CD14-positive monocyte (primary cell): Measurements from ENCODE around the gene ARL4A. TPM values are rescaled to one million over a fixed set of nuclear protein-coding genes. Genes with fewer than 3 reads are reported as not detected.
A peak's percentile ranks its signal among the peaks of the same experiment; 100 is the strongest.

Source experiments
- DNase-seq, 3 donors: peaks; one replicate each; pipeline ENCODE4 v3.0.0-alpha.2; 2011 to 2022
- H2AFZ ChIP-seq: 2 replicates; pipeline ENCODE4 v1.6.0; 2012; ENCODE audit warnings: mild to moderate bottlenecking, low read depth, low read length, inconsistent platforms; ENCODE audit not compliant: insufficient read depth, poor library complexity, severe bottlenecking
- H3K27ac ChIP-seq, 2 donors: 1 replicate in 1 of 2; 2 replicates in 1 of 2; pipeline ENCODE4 v1.5.1; 2012 to 2013; ENCODE audit warnings: low read length in 2 of 2, control low read depth in 1 of 2, inconsistent platforms in 1 of 2, low read depth in 1 of 2, mild to moderate bottlenecking in 1 of 2
- H3K27me3 ChIP-seq, 2 donors: one replicate each; pipeline versions ENCODE4 v1.6.0 to v1.6.1; 2011 to 2013; ENCODE audit warnings: low read length in 2 of 2; ENCODE audit not compliant: control insufficient read depth in 2 of 2, insufficient read depth in 2 of 2
- H3K36me3 ChIP-seq, 2 donors: replicated peaks in 1 of 2; 1 replicate in 1 of 2; 2 replicates in 1 of 2; pipeline versions ENCODE4 v1.5.1 to v1.6.1; 2012 to 2013; ENCODE audit warnings: low read length in 2 of 2, control low read depth in 1 of 2, inconsistent platforms in 1 of 2, mild to moderate bottlenecking in 1 of 2; ENCODE audit not compliant: insufficient read depth in 2 of 2, control insufficient read depth in 1 of 2
- H3K4me1 ChIP-seq, 2 donors: 1 replicate in 1 of 2; 2 replicates in 1 of 2; pipeline versions ENCODE4 v1.5.1 to v1.6.1; 2012 to 2013; ENCODE audit warnings: low read length in 2 of 2, control low read depth in 1 of 2, inconsistent platforms in 1 of 2, mild to moderate bottlenecking in 1 of 2, moderate library complexity in 1 of 2; ENCODE audit not compliant: insufficient read depth in 2 of 2, control insufficient read depth in 1 of 2
- H3K4me2 ChIP-seq: replicated peaks from 2 replicates; pipeline ENCODE3; 2012; ENCODE audit warnings: low read length, moderate library complexity, mild to moderate bottlenecking; ENCODE audit not compliant: poor library complexity, severe bottlenecking; ENCODE audit errors: extremely low read depth
- H3K4me3 ChIP-seq, 3 experiments: fragments of 200-600 bp in 1 of 3; sonication (generic) in 1 of 3; replicated peaks in 1 of 3; 1 replicate in 2 of 3; 2 replicates in 1 of 3; pipeline ENCODE4 v1.5.1; 2011 to 2013; ENCODE audit warnings: low read length in 3 of 3, mild to moderate bottlenecking in 3 of 3, control low read depth in 2 of 3, low read depth in 2 of 3, inconsistent platforms in 1 of 3, moderate library complexity in 1 of 3
- H3K79me2 ChIP-seq: 2 replicates; pipeline ENCODE4 v1.6.0; 2012; ENCODE audit warnings: mild to moderate bottlenecking, control low read depth, inconsistent platforms, low read length, moderate library complexity; ENCODE audit not compliant: insufficient read depth
- H3K9ac ChIP-seq: 2 replicates; pipeline ENCODE4 v1.6.0; 2017; ENCODE audit warnings: low read length, mild to moderate bottlenecking; ENCODE audit not compliant: insufficient read depth, poor library complexity, severe bottlenecking
- H3K9me3 ChIP-seq, 2 donors: replicated peaks in 1 of 2; 1 replicate in 1 of 2; 2 replicates in 1 of 2; pipeline versions ENCODE4 v1.5.1 to v1.6.1; 2012 to 2013; ENCODE audit warnings: low read length in 2 of 2, control low read depth in 1 of 2; ENCODE audit not compliant: control insufficient read depth in 1 of 2, insufficient read depth in 1 of 2
- H4K20me1 ChIP-seq: 2 replicates; pipeline ENCODE4 v1.6.0; 2012; ENCODE audit warnings: mild to moderate bottlenecking, low read length, control low read depth, moderate library complexity; ENCODE audit not compliant: insufficient read depth
- H3K27ac Mint-ChIP-seq, 7 donors: one replicate each; pipeline ENCODE4 v1.8.0; 2020; ENCODE audit warnings: mild to moderate bottlenecking in 7 of 7, mixed read lengths in 7 of 7, moderate library complexity in 6 of 7, inconsistent platforms in 2 of 7
- H3K27me3 Mint-ChIP-seq, 3 donors: one replicate each; pipeline ENCODE4 v1.8.0; 2021 to 2022; ENCODE audit warnings: low read depth in 3 of 3, mild to moderate bottlenecking in 3 of 3, mixed read lengths in 3 of 3, moderate library complexity in 3 of 3, inconsistent platforms in 1 of 3
- H3K36me3 Mint-ChIP-seq, 2 donors: one replicate each; pipeline ENCODE4 v1.8.0; 2020; ENCODE audit warnings: mixed read lengths in 2 of 2, inconsistent platforms in 1 of 2, mild to moderate bottlenecking in 1 of 2
- H3K4me1 Mint-ChIP-seq: one replicate; pipeline ENCODE4 v1.8.0; 2020; ENCODE audit warnings: mild to moderate bottlenecking, mixed read lengths
- H3K4me3 Mint-ChIP-seq, 2 donors: one replicate each; pipeline ENCODE4 v1.8.0; 2020; ENCODE audit warnings: mild to moderate bottlenecking in 2 of 2, mixed read lengths in 2 of 2, moderate library complexity in 1 of 2
- H3K9me3 Mint-ChIP-seq, 7 donors: one replicate each; pipeline ENCODE4 v1.8.0; 2020 to 2022; ENCODE audit warnings: mixed read lengths in 7 of 7, mild to moderate bottlenecking in 6 of 7, moderate library complexity in 6 of 7, inconsistent platforms in 2 of 7
- WGBS: methylation state at CpG from one replicate; pipeline ENCODE4 v1.1.5; 2013; ENCODE audit warnings: missing lambda C conversion rate; ENCODE audit not compliant: insufficient coverage; 5-methylcytosine and 5-hydroxymethylcytosine counted together
- intact Hi-C, 2 donors: fragments of 100-400 bp; cut with micrococcal nuclease; formaldehyde crosslinking; loops; one replicate each; pipeline versions ENCODE4 v1.15.0 to v1.15.1; 2023
- polyA plus RNA-seq, 3 donors: library from polyadenylated mRNA; depleted of rRNA in 1 of 3; unstranded in 2 of 3; stranded (reverse) in 1 of 3; fragments of 300-500 nt in 2 of 3; fragments of >200 nt in 1 of 3; fragmentation: Illumina TruSeq in 2 of 3; gene quantifications; 1 replicate in 2 of 3; 2 replicates in 1 of 3; pipeline ENCODE4 v1.2.3, GENCODE V29; 2012 to 2021
- TF ChIP-seq, protein P1 (sequence below): fragments of 200-600 bp; IDR thresholded peaks from one replicate; pipeline ENCODE4 v1.8.0; 2022; ENCODE audit warnings: antibody characterized with exemption, mild to moderate bottlenecking

The ARL4A gene
- polyA plus RNA-seq, 3 donors = 60.3 to 125 (median 69.3) TPM

DNA sequence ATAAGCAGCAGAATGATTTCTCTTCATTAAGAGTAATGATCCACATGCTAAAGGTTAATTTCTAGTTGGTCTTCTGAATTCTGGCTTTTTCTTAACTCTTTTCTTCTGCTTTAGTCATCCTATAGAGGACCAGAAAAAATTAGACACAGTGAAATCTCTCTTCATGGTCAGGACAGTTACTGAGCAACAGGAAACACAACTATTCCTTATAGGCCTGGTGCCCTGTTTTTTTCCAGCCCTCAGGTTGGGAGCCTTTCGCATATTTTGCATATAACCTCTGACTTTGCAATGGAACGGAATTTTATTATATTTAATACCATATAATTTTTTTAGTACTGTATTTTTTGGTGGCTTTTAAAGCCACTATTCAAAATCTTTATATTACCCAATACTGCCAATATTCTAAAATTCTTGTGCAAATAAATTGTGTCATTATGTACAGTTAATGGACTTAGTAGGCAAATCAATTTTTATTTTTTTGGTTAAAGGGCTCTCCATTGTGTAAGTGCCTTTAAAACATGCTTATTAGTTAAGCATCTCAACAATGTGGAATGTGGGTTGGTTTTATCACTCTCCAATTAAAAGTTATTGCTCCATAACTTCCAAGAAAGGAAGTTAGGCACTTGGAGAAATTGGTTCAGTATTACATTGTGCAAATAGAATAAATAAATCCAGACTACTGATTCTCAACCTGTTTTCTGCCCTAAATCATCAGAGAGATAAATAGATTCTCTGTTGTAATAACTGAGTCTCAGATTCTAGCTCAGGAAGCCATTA is 22.5 kb downstream of the ARL4A start:
- no peak overlapping the region for H3K4me3 Mint-ChIP-seq

DNA sequence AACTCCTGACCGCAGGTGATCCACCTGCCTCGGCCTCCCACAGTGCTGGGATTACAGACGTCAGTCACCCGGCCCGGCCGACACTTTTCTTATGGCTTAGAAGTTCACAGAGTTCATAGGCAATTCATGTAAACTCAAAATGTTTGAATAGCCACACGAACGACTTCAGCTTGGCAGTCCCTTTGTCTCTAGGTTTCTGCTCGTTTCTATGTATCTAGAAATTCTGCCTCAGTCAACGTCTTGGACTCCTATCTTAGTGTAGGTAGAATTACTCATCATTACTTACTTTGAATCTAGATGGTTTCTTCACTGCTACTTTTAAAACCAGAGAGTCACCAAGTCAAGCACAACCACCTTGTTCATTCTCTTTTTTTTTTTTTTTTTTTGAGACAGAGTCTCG is 23.7 kb downstream of the ARL4A start:
- Mint-ChIP-seq H3K36me3 (no peaks in the 10 kb centered on the region), H3K27me3 (no peaks in the 10 kb centered on the region), H3K4me1 (peaks cover 21% of the 10 kb centered on the region), H3K4me3 (no peak overlapping the region), H3K27ac (peak overlapping the region in 1 of 7 donors; percentile 76), H3K9me3 (peaks cover 0 to 2% (median 0%) of the 10 kb centered on the region in 7 donors)
- DNase-seq = no peak
- no peak overlapping the region for H2AFZ ChIP-seq
- H3K4me2 ChIP-seq = no peak overlapping the region
- no peak overlapping the region for H3K4me3 ChIP-seq
- H3K27ac ChIP-seq = no peak overlapping the region
- no peaks in the 10 kb centered on the region for H3K27me3 ChIP-seq
- H4K20me1 ChIP-seq = no peaks in the 10 kb centered on the region
- no peaks in the 10 kb centered on the region for H3K36me3 ChIP-seq
- H3K9ac ChIP-seq = no peak overlapping the region
- TF ChIP-seq, protein P1, sequence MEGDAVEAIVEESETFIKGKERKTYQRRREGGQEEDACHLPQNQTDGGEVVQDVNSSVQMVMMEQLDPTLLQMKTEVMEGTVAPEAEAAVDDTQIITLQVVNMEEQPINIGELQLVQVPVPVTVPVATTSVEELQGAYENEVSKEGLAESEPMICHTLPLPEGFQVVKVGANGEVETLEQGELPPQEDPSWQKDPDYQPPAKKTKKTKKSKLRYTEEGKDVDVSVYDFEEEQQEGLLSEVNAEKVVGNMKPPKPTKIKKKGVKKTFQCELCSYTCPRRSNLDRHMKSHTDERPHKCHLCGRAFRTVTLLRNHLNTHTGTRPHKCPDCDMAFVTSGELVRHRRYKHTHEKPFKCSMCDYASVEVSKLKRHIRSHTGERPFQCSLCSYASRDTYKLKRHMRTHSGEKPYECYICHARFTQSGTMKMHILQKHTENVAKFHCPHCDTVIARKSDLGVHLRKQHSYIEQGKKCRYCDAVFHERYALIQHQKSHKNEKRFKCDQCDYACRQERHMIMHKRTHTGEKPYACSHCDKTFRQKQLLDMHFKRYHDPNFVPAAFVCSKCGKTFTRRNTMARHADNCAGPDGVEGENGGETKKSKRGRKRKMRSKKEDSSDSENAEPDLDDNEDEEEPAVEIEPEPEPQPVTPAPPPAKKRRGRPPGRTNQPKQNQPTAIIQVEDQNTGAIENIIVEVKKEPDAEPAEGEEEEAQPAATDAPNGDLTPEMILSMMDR = no peak
- intact Hi-C loops = loop anchor here in 1 of 2 donors (10.0 kb wide), 1 partner anchor 66 kb away; no protein-coding TSS in a partner anchor
- WGBS = 91% methylated on average over 6 of the region's 11 CpGs
- H3K4me1 ChIP-seq = peaks cover 16 to 22% of the 10 kb centered on the region in 2 donors
- no peaks in the 10 kb centered on the region for H3K79me2 ChIP-seq
- no peaks in the 10 kb centered on the region for H3K9me3 ChIP-seq

More for the DNA sequence above, 22.5 kb downstream of the ARL4A start:
- Mint-ChIP-seq H3K36me3 (no peaks in the 10 kb centered on the region), H3K9me3 (peaks cover 0 to 2% (median 0%) of the 10 kb centered on the region in 7 donors), H3K4me1 (peaks cover 10% of the 10 kb centered on the region), H3K27me3 (no peaks in the 10 kb centered on the region), H3K27ac (no peak overlapping the region)
- H2AFZ ChIP-seq = no peak overlapping the region
- H3K9me3 ChIP-seq = no peaks in the 10 kb centered on the region
- H3K4me2 ChIP-seq = no peak overlapping the region
- no peak for DNase-seq
- H4K20me1 ChIP-seq = no peaks in the 10 kb centered on the region
- TF ChIP-seq, protein P1 = no peak
- H3K79me2 ChIP-seq = no peaks in the 10 kb centered on the region
- intact Hi-C loops = loop anchor here in 1 of 2 donors (10.0 kb wide), 1 partner anchor 65 kb away; no protein-coding TSS in a partner anchor
- no peak overlapping the region for H3K9ac ChIP-seq
- WGBS = no CpG with 5 or more reads among the region's 2 CpGs
- H3K27me3 ChIP-seq = no peaks in the 10 kb centered on the region
- H3K36me3 ChIP-seq = no peaks in the 10 kb centered on the region
- no peak overlapping the region for H3K4me3 ChIP-seq
- no peak overlapping the region for H3K27ac ChIP-seq
- H3K4me1 ChIP-seq = peaks cover 4 to 10% of the 10 kb centered on the region in 2 donors
